ENCODE data around the gene ARPC4. TPM values are rescaled to one million over a fixed set of nuclear protein-coding genes. Genes with fewer than 3 reads are reported as not detected.
A peak's percentile ranks its signal among the peaks of the same experiment; 100 is the strongest.

Gene ARPC4
- total RNA-seq, 2 donors from 2014 or later: 33.6 to 57.1 TPM

DNA sequence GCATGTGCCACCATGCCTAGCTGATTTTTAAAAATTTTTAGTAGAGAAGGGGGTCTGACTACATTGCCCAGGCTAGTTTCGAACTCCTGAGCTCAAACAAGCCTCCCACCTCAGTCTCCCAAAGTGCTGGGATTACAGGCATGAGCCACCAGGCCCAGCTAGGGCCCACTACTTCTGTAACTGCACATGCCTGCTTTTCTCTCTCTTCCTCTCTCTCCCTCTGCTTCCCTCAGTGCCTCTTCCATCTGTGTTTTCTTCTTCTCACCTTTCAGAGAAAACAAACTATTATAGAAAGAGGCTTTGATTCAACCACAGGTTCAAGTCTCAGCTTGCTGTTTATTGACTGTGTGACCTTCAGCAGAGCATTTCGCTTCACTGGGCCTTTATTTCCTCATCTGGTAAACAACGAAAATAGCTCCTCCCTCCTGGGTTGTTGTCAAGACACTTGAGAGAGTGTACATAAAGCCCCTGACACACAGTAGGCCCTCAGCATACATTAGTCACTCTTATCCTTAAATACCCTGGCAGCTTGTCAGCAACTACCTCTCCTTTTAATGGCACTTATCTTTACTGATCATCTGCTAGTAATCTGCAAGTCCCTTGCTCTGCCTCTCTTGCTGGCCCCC is 10.8 kb upstream of the ARPC4 start:
- ATAC-seq (no peak), DNase-seq (no peak)
- TF ChIP-seq POLR2A (IDR thresholded peaks at IDR 0.05): no peak
- TF ChIP-seq, protein P1, sequence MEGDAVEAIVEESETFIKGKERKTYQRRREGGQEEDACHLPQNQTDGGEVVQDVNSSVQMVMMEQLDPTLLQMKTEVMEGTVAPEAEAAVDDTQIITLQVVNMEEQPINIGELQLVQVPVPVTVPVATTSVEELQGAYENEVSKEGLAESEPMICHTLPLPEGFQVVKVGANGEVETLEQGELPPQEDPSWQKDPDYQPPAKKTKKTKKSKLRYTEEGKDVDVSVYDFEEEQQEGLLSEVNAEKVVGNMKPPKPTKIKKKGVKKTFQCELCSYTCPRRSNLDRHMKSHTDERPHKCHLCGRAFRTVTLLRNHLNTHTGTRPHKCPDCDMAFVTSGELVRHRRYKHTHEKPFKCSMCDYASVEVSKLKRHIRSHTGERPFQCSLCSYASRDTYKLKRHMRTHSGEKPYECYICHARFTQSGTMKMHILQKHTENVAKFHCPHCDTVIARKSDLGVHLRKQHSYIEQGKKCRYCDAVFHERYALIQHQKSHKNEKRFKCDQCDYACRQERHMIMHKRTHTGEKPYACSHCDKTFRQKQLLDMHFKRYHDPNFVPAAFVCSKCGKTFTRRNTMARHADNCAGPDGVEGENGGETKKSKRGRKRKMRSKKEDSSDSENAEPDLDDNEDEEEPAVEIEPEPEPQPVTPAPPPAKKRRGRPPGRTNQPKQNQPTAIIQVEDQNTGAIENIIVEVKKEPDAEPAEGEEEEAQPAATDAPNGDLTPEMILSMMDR (IDR thresholded peaks at IDR 0.05): no peak
- Histone ChIP-seq H3K9me3 (no peaks in the 10 kb centered on the region), H3K36me3 (replicated peaks in 1 of 2; ENCODE audit: insufficient read depth in 1 of 2, low read depth in 2 of 2) (peaks cover 4 to 9% of the 10 kb centered on the region in 2 donors), H3K27me3 (no peaks in the 10 kb centered on the region), H3K4me1 (no peaks in the 10 kb centered on the region), H3K4me3 (no peak overlapping the region), H3K27ac (no peak overlapping the region)
- intact Hi-C loops (cut with DNase I): no loop called here
- 50 to 59% methylated on average over 3 of the region's 3 CpGs for WGBS, 2 donors

DNA sequence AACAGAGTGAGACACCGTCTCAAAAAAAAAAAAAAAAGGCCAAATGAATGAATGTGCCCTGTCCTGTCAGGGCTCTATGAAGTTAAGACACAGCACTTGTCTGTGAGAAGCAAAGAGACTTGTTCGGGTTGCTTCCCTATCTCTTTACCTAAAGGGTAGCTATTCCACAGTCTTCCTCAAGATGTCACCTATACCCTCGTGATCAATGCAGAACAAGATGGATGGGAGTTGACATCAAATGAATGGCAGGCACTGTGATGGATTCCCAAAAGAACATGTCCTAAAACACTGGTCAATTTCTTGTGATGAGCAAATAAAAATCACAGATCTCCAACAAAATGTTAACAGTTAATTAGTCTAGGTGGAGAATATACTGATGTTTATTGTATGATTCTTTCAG is 10.1 kb upstream of the ARPC4 start:
- DNase-seq: no peak
- TF ChIP-seq POLR2A (IDR thresholded peaks at IDR 0.05): no peak
- TF ChIP-seq, protein P1 (IDR thresholded peaks at IDR 0.05): peak in 1 of 7 experiments; percentile 10
- Histone ChIP-seq H3K27me3 (no peaks in the 10 kb centered on the region), H3K27ac (no peak overlapping the region), H3K9me3 (no peaks in the 10 kb centered on the region), H3K4me1 (no peaks in the 10 kb centered on the region), H3K36me3 (replicated peaks in 1 of 2; ENCODE audit: insufficient read depth in 1 of 2, low read depth in 2 of 2) (peaks cover 4 to 9% of the 10 kb centered on the region in 2 donors), H3K4me3 (no peak overlapping the region)
- 36 to 43% methylated on average over 3 of the region's 3 CpGs for WGBS, 2 donors
- intact Hi-C loops (cut with DNase I): no loop called here
- ATAC-seq: no peak

- ATAC-seq: no peak
- Histone ChIP-seq H3K4me3 (no peak overlapping the region), H3K9me3 (no peaks in the 10 kb centered on the region), H3K27me3 (no peaks in the 10 kb centered on the region), H3K36me3 (replicated peaks in 1 of 2; ENCODE audit: insufficient read depth in 1 of 2, low read depth in 2 of 2) (peaks cover 4 to 9% of the 10 kb centered on the region in 2 donors), H3K4me1 (no peaks in the 10 kb centered on the region), H3K27ac (no peak overlapping the region)
- 93 to 100% methylated on average over 2 to 14 of the region's 14 CpGs for WGBS, 2 donors
- DNase-seq: no peak
- intact Hi-C loops (cut with DNase I): no loop called here
- TF ChIP-seq POLR2A (IDR thresholded peaks at IDR 0.05): no peak
- TF ChIP-seq, protein P1 (IDR thresholded peaks at IDR 0.05): no peak
Observed at GRCh38 chr3:9783954-9784353, 8.9 kb upstream of the ARPC4 start.

DNA sequence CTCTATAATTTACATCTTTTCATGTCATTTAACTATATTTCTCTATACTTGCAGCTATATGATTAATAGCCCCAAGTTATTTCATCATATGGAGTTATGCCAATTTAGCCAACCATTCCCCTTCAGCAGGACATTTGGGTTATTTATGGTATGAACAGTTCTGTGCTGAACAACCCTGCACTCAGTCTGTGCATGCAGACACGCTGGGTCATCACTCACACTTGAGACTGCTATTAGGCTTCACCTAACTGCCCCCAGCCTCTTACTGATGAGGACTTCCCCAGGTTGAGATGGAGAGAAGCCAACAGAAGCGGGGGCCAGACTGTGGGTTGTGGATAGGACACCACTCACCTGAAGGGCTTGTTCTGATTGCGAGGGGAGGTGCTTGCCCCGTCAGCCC is 7.9 kb upstream of the ARPC4 start:
- Histone ChIP-seq H3K4me1 (no peaks in the 10 kb centered on the region), H3K36me3 (replicated peaks in 1 of 2; ENCODE audit: insufficient read depth in 1 of 2, low read depth in 2 of 2) (peaks cover 4 to 8% of the 10 kb centered on the region in 2 donors), H3K4me3 (no peak overlapping the region), H3K9me3 (no peaks in the 10 kb centered on the region), H3K27ac (no peak overlapping the region), H3K27me3 (no peaks in the 10 kb centered on the region)
- WGBS, 2 donors: 91 to 96% methylated on average over 4 of the region's 4 CpGs
- ATAC-seq (no peak), DNase-seq (no peak)
- intact Hi-C loops (cut with DNase I): no loop called here
- TF ChIP-seq, protein P1 (IDR thresholded peaks at IDR 0.05): no peak
- TF ChIP-seq POLR2A (IDR thresholded peaks at IDR 0.05): no peak

DNA sequence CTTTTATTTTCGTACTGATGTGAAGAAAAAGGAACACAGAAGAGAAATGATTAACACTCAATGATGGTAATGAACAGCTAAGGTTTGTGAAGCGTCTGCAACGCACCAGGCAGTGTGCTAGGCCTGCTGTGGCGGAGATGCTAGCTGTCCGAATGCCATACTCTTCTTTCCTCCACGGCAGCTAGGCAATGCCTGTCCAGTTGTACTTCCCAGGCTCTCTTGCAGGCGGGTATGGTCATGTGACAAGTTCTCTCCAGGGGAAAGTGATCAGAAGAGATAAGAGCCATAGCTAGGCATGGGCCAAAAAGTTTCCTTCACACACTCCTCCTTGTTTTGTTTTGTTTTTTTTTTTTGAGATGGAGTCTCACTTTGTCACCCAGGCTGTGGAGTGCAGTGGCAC is 7.3 kb upstream of the ARPC4 start:
- whole genome bisulfite sequencing, 2 donors: 61 to 64% methylated on average over 7 of the region's 7 CpGs
- ATAC-seq: peak; percentile 30

More for the DNA sequence above, 7.3 kb upstream of the ARPC4 start:
- DNase-seq: no peak
- Histone ChIP-seq H3K27me3 (no peaks in the 10 kb centered on the region), H3K4me3 (no peak overlapping the region), H3K4me1 (no peaks in the 10 kb centered on the region), H3K27ac (no peak overlapping the region), H3K9me3 (no peaks in the 10 kb centered on the region), H3K36me3 (replicated peaks in 1 of 2; ENCODE audit: insufficient read depth in 1 of 2, low read depth in 2 of 2) (peaks cover 4 to 6% of the 10 kb centered on the region in 2 donors)
- TF ChIP-seq, protein P1 (IDR thresholded peaks at IDR 0.05): no peak
- no peak for TF ChIP-seq POLR2A (IDR thresholded peaks at IDR 0.05)
- intact Hi-C loops (cut with DNase I): no loop called here
